ENCODE measurements around the gene FFAR4. TPM values are rescaled to one million over a fixed set of nuclear protein-coding genes. Genes with fewer than 3 reads are reported as not detected.

Gene FFAR4
- total and polyA plus RNA-seq, 2 of the 4 experiments (the other 2 are of a cell fraction) = not detected

GRCh38 chr10:93566435-93567276 is at the start of gene FFAR4 (continued):
- TF ChIP-seq, protein P1, sequence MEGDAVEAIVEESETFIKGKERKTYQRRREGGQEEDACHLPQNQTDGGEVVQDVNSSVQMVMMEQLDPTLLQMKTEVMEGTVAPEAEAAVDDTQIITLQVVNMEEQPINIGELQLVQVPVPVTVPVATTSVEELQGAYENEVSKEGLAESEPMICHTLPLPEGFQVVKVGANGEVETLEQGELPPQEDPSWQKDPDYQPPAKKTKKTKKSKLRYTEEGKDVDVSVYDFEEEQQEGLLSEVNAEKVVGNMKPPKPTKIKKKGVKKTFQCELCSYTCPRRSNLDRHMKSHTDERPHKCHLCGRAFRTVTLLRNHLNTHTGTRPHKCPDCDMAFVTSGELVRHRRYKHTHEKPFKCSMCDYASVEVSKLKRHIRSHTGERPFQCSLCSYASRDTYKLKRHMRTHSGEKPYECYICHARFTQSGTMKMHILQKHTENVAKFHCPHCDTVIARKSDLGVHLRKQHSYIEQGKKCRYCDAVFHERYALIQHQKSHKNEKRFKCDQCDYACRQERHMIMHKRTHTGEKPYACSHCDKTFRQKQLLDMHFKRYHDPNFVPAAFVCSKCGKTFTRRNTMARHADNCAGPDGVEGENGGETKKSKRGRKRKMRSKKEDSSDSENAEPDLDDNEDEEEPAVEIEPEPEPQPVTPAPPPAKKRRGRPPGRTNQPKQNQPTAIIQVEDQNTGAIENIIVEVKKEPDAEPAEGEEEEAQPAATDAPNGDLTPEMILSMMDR (conservative IDR thresholded peaks at IDR 0.05; ENCODE audit: low read depth, low read length) = no peak

DNA sequence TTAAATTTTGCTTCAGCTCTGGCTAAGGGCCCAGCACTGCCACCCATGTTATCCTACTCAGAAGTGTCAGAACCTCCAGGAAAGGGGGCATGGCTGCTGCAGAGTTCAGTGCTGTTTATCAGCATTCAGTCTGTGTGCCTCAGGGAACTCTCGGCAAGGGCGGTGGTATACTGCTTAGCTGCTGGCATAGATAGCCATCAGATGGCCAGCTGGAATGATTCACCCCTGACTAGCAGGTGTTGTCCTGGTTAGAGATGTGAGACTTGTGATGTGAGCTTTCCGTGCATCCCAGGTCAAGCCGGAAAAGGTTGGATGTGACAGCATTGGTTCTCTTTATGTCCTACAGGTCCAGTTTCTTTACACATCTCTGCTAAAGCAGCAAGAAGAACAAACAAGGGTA is 47.9 kb upstream of the FFAR4 start:
- no peak overlapping the region for H2BK5ac ChIP-seq (ENCODE audit: low read depth, low read length, poor library complexity, severe bottlenecking)
- H2BK15ac ChIP-seq (ENCODE audit: low read depth, low read length) = no peak overlapping the region
- in situ Hi-C loops (cut with MboI; ENCODE audit: low sequenced_read_pairs) (loop anchor here (10.0 to 25.0 kb wide), 2 partner anchors 434 to 631 kb away; no protein-coding TSS in a partner anchor), dilution Hi-C loops (cut with HindIII; ENCODE audit: low sequenced_read_pairs, unreplicated experiment) (no loop called here), intact Hi-C loops (cut with micrococcal nuclease) (no loop called here)
- H4K8ac ChIP-seq (ENCODE audit: low read depth in 2 of 2, low read length in 2 of 2) = no peak overlapping the region
- H4K91ac ChIP-seq (ENCODE audit: insufficient read depth, low read depth, low read length) = no peak overlapping the region
- no peak overlapping the region for H4K5ac ChIP-seq (ENCODE audit: low read depth, low read length)
- H3K36me3 ChIP-seq (ENCODE audit: control insufficient read depth, insufficient read depth, low read length) = peaks cover 7% of the 10 kb centered on the region; the same call in 1 of the 2 replicates
- WGBS, 2 experiments (ENCODE audit: extremely low coverage in 2 of 2, insufficient read length in 1 of 2) = 100% methylated on average over 2 of the region's 4 CpGs; no CpG with 5 or more reads in 1 of the 2 experiments
- CTCF ChIA-PET = no interaction called here
- no peak overlapping the region for H3K4me3 ChIP-seq (ENCODE audit: insufficient read depth, low read depth, low read length)
- H3K23ac ChIP-seq (ENCODE audit: low read depth, low read length) = no peak overlapping the region
- TF ChIP-seq POLR2A (IDR thresholded peaks at IDR 0.05; ENCODE audit: low read depth, low read length) (no peak), USF2 (IDR thresholded peaks at IDR 0.05; ENCODE audit: low read depth, low read length) (no peak), CEBPB (IDR thresholded peaks at IDR 0.05; ENCODE audit: low read depth, low read length) (no peak), MXI1 (IDR thresholded peaks at IDR 0.05; ENCODE audit: borderline replicate concordance, low read depth, low read length) (no peak), BHLHE40 (IDR thresholded peaks at IDR 0.05; ENCODE audit: low read depth, low read length) (no peak), NFE2L2 (IDR thresholded peaks at IDR 0.05; ENCODE audit: low read depth, low read length) (no peak), MAFK (IDR thresholded peaks at IDR 0.05; ENCODE audit: low read depth, low read length) (no peak)
- H3K9ac ChIP-seq (ENCODE audit: low read depth, low read length) = no peak overlapping the region
- peaks cover 5% of the 10 kb centered on the region for H3K4me1 ChIP-seq (ENCODE audit: control insufficient read depth, insufficient read depth, low read length)
- H3K18ac ChIP-seq (ENCODE audit: low read depth, low read length) = no peak overlapping the region
- H2AFZ ChIP-seq (replicated peaks; ENCODE audit: low read length, poor library complexity) = no peak overlapping the region
- H3K56ac ChIP-seq (ENCODE audit: extremely low read depth, insufficient read depth, low read length) = no peak overlapping the region
- no peaks in the 10 kb centered on the region for H3K9me3 ChIP-seq (ENCODE audit: control insufficient read depth, insufficient read depth, low read length)
- no peaks in the 10 kb centered on the region for H3K27me3 ChIP-seq (ENCODE audit: control insufficient read depth, insufficient read depth, low read length)
- H3K14ac ChIP-seq (replicated peaks; ENCODE audit: low read depth, low read length) = no peak overlapping the region
- H2BK20ac ChIP-seq (ENCODE audit: low read depth, low read length) = no peak overlapping the region
- no peak overlapping the region for H3K27ac ChIP-seq (ENCODE audit: insufficient read depth, low read length)
- POLR2A ChIA-PET (ENCODE audit: unreplicated experiment) = no interaction called here
- no peak for DNase-seq
- H3K4me2 ChIP-seq (ENCODE audit: low read depth, low read length) = no peak overlapping the region
- ATAC-seq (ENCODE audit: low read depth) = no peak
- no peak overlapping the region for H2AK9ac ChIP-seq (replicated peaks; ENCODE audit: low read depth, low read length, poor library complexity)
- H4K20me1 ChIP-seq (ENCODE audit: insufficient read depth, low read length) = no peaks in the 10 kb centered on the region
- peaks cover 0 to 8% of the 10 kb centered on the region in 2 experiments; a peak in 2 of 4 replicates for H3K79me1 ChIP-seq (ENCODE audit: low read depth in 1 of 2, low read length in 2 of 2)
- H3K4ac ChIP-seq (ENCODE audit: low read depth, low read length) = no peak overlapping the region
- peaks cover 3% of the 10 kb centered on the region; the same call in 1 of the 2 replicates for H3K9me1 ChIP-seq (ENCODE audit: insufficient read depth, low read length)
- no peak overlapping the region for H2AK5ac ChIP-seq (ENCODE audit: low read depth, low read length)
- no peak overlapping the region for H2BK120ac ChIP-seq (ENCODE audit: low read depth, low read length)
- BruUV-seq (replicated peaks) = no TSS peak
